C4-2B (cell line): ENCODE data around the gene FAT2.
A peak's percentile ranks its signal among the peaks of the same experiment; 100 is the strongest.
"Not testable (repeated sequence)": the region's sequence is repeated elsewhere in the genome, so short reads cannot be mapped to it uniquely, and the experiment has no call there.

Source experiments
- H3K27ac ChIP-seq: fragments of 450-650 bp; 2 replicates; pipeline ENCODE4 v1.5.1; 2017
- ZFX ChIP-seq: fragments of 450-650 bp; IDR thresholded peaks from 2 replicates; pipeline ENCODE4 v1.6.1; 2017
- TF ChIP-seq, protein P1 (sequence below): fragments of 450-650 bp; conservative IDR thresholded peaks from 2 replicates; pipeline ENCODE4 v1.5.1; 2017; ENCODE audit warnings: mild to moderate bottlenecking

The FAT2 gene

DNA sequence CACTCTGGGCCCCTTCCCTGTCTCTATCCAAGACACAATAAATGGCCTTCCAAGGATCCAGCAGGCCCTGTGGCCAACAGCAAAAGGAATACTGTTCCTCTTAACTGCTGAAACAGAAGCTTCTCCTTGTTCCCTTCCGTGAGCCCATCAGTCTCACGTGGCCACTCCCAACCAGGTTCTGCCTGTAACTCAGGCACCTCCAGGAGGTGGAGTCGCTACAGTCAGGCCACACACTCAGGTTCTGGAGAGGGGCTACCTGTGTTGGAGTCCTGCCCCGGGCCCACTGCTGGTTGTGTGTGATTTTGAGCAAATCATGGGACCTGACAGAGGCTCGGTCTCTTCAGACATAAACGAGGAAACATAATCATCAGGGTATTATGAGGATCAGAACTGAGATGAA, 10.3 kb downstream of the FAT2 start:
- H3K27ac ChIP-seq = no peak overlapping the region
- TF ChIP-seq ZFX = no peak

DNA sequence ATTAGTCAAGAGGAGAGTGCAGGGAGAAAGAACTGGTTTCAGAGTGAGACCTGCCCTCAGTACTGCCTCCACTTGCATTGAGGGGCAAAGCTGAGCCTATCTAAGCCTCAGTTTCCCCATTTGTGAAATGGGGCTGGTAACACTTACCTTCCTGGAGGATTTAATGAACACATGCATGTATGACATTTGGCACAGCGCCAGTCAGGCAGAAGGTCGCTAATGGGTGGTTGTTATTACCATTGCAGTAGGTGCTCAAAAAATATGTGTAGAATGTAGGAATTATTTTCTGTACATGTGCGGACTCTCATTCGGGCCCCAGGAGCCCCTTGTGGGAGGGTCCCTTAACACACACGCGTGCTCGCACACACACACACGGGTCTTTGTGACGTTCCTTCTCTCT, 10.9 kb downstream of the FAT2 start:
- TF ChIP-seq ZFX = no peak
- TF ChIP-seq, protein P1, sequence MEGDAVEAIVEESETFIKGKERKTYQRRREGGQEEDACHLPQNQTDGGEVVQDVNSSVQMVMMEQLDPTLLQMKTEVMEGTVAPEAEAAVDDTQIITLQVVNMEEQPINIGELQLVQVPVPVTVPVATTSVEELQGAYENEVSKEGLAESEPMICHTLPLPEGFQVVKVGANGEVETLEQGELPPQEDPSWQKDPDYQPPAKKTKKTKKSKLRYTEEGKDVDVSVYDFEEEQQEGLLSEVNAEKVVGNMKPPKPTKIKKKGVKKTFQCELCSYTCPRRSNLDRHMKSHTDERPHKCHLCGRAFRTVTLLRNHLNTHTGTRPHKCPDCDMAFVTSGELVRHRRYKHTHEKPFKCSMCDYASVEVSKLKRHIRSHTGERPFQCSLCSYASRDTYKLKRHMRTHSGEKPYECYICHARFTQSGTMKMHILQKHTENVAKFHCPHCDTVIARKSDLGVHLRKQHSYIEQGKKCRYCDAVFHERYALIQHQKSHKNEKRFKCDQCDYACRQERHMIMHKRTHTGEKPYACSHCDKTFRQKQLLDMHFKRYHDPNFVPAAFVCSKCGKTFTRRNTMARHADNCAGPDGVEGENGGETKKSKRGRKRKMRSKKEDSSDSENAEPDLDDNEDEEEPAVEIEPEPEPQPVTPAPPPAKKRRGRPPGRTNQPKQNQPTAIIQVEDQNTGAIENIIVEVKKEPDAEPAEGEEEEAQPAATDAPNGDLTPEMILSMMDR = no peak
- no peak overlapping the region for H3K27ac ChIP-seq

DNA sequence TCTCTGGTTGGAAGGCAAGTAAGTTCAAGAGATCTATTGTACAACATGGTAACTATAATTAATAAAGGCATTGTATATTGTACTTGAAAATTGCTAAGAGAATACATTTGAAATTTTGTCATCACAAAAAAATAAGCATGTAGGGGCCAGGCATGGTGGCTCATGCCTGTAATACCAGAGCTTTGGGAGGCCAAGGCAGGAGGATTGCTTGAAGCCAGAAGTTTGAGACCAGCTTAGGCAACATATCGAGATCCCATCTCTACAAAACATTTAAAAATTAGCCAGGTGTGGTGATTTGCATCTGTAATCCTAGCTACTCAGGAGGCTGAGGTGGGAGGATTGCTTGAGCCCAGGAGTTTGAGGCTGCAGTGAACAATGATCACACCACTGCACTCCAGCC, 12.0 kb downstream of the FAT2 start:
- H3K27ac ChIP-seq = not testable (repeated sequence)

DNA sequence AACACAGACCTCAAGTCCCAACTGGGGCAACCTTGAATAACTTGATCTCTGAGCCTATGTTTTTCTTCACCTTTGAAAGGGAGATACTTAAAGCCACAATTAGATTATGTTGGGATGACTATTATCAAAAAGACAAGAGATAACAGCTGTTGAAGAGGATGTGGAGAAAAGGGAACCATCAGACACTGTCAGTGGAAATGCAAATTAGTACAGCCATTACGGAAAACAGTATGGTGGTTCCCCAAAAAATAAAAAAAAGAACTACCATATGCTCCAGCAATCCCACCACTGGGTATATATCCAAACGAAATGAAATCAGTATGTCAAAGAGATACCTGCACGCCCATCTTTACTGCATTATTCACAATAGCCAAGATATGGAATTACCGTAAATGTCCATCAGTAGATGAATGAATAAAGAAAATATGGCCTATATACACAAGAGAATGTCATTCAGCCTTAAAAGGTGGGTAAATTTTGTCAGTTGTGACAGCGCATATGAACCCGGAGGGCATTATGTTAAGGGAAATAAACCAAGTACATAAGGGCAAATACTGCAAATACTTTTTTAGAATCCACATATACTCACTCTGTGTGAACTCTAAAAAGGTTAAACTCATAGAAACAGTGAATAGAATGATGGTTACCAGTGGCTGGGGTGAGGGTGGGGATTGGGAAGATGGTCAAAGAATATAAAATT, 12.7 kb downstream of the FAT2 start:
- TF ChIP-seq ZFX = no peak
- TF ChIP-seq, protein P1 = no peak
- no peak overlapping the region for H3K27ac ChIP-seq

DNA sequence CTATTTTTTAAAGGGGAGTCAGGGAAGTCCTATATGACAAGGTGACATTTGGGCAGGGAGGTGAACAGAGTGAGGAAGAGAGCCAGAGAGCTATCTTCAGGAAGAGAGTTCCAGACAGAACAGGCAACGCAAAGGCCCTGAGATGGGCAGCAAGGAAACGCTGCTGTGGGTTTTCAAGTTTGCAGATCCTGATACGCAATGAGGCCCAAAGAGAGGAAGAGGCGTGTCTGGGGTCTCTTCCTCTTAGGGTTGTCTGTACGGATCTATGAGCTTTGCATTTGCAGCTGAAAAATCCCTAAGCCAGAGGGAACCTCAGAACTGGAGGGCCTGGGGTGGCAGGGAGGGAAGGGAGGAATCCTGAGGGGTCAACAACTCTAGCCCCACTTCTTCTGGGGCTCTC, 13.6 kb downstream of the FAT2 start:
- no peak overlapping the region for H3K27ac ChIP-seq
- no peak for TF ChIP-seq ZFX
- TF ChIP-seq, protein P1 = no peak

DNA sequence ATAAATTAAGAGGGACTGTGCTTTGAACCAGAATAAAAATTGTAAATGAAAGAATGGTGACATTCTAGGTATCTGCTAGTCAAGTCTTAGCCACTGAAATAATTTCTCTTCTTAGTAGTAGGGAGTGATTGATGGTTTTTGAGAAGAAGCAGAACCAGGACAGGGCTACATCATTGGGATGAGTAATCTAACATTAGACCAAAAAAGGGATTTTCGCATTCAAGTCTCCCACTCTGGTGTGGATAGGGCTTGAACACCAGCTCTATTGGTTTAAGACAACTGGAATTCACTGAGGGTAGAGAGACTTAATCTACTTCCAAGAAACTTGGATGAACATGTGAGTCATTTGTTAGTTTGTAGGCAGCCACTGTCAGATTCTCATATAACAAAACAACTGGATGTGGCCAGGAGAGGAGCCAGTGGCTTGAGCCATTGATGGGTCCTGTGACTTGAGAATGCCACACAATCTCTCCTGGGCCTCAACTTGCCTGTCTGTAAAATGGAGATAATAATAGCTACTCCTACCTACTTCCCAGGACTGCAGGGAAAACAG, 16.6 kb downstream of the FAT2 start:
- no peak overlapping the region for H3K27ac ChIP-seq
- TF ChIP-seq ZFX = no peak
- TF ChIP-seq, protein P1 = no peak

DNA sequence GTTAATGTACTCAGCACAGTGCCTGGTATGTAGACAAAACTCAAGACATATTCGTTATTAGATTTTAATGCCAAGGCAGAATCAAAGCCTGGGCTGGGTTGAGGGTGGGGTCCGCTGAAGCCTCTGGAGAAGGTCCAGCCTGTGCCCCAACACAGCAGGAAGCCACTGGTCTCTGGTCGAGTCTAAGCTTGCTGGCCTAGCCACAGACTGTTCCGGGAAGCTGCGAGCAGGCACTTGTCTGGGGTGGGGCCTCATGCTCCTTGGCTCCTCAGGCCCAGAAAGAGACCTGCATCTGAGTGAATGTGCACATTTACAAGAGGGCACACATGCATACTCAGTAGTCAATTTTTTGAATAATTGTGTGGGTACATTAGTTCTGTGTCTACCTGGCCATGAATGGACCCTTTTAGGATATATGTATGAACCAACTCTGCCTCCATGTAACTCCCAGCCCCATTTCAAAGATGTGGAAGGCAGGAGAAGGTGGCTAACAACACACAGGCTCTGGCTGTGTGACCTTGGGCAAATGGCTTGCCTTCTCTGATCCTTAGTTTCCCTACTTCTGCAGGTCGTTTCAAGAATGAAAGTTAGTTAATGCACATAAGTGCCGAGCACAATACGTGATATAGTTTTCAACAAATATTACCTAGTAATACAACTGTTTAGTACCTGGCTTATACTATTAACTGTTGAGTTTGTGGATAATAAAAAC, 18.3 kb downstream of the FAT2 start:
- TF ChIP-seq ZFX = no peak
- TF ChIP-seq, protein P1 = no peak

DNA sequence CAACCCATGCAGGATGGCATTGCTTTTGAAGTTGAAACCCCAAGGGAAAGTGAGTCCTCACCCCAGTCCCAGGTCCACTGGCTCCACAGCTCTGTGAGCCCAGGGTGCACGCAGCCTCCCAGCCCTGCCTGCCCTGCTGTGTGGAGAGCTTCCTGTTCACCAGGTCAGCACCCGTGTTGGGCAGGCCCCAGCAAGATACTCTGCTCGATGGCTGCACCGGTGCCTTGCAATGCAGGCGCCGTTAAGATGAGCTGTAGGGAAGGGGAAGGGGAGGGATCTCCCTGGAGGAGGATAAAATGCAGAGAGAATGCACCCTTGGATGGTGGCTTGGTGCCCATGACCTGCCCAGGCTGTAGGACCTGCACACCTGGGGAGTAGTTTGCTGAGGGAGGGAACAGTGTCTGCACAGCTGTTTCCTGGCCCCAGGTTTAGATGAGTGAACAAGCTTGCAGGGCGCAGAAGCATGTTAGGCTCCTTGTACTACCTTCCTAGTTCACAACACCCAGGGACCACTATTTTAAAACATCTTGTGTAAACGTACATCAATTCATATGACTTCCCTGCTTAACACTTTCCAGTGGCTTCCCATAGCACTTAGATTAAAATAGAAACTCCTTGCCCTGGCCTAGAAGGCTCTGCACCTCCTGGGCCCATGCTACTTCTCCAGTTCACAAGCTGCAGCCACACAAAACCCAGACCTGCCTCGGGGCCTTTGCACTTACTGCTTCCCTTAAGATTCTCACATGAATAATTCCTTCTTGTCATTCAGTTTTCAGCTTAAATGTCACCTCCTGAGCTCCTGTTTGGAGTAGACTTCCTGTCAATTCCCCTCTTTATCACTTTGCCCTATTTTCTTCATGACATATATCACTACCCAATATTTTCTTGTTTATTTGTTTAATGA, 19.6 kb downstream of the FAT2 start:
- peak overlapping the region; percentile 37; the same call in 1 of the 2 replicates for H3K27ac ChIP-seq
- TF ChIP-seq ZFX = no peak
- TF ChIP-seq, protein P1 = no peak

More for the DNA sequence above, 18.3 kb downstream of the FAT2 start:
- no peak overlapping the region for H3K27ac ChIP-seq
